IMR-90 (cell line): ENCODE measurements around the gene TMEM62. TPM values are rescaled to one million over a fixed set of nuclear protein-coding genes. Genes with fewer than 3 reads are reported as not detected.
A peak's percentile ranks its signal among the peaks of the same experiment; 100 is the strongest.

ENCODE experiments used
- ATAC-seq: fragments of 200-7000 bp; cut with Tn5 transposase; 2 replicates; pipeline ENCODE4 v1.9.1; 2020; ENCODE audit warnings: low read depth, mild to moderate bottlenecking, moderate library complexity
- BruUV-seq: library from RNA; stranded (reverse); fragments of 400-500 nt; replicated peaks from 2 replicates; lab custom pipeline; 2021; lab: Mats Ljungman, UMichigan
- CTCF ChIA-PET: fragments of 300-600 bp; formaldehyde crosslinking; extraction: SDS; loops from one replicate; lab custom pipeline; 2021; ENCODE audit warnings: antibody characterized with exemption; lab: Yijun Ruan, JAX
- POLR2A ChIA-PET: fragments of 300-600 bp; sonication (Branson Sonifier 250); formaldehyde crosslinking; loops from one replicate; lab custom pipeline; 2022; ENCODE audit warnings: antibody characterized with exemption; ENCODE audit not compliant: unreplicated experiment; lab: Charles Lee
- DNase-seq: peaks from one replicate; pipeline ENCODE4 v3.0.0; 2013
- H2AFZ ChIP-seq: replicated peaks from 2 replicates; pipeline ENCODE3; 2013; ENCODE audit warnings: low read length, mild to moderate bottlenecking; ENCODE audit not compliant: poor library complexity
- H2AK5ac ChIP-seq: 2 replicates; pipeline ENCODE4 v1.6.1; 2013; ENCODE audit warnings: low read depth, low read length, inconsistent platforms
- H2AK9ac ChIP-seq: replicated peaks from 2 replicates; pipeline ENCODE3; 2013; ENCODE audit warnings: mild to moderate bottlenecking, low read depth, low read length, moderate library complexity; ENCODE audit not compliant: poor library complexity
- H2BK120ac ChIP-seq: 2 replicates; pipeline ENCODE4 v1.6.1; 2013; ENCODE audit warnings: low read depth, low read length, inconsistent platforms
- H2BK15ac ChIP-seq: 3 replicates; pipeline ENCODE4 v1.6.1; 2013; ENCODE audit warnings: low read depth, low read length, inconsistent platforms
- H2BK20ac ChIP-seq: 2 replicates; pipeline ENCODE4 v1.6.1; 2013; ENCODE audit warnings: low read depth, mild to moderate bottlenecking, inconsistent platforms, low read length, moderate library complexity
- H2BK5ac ChIP-seq: 2 replicates; pipeline ENCODE4 v1.6.1; 2013; ENCODE audit warnings: mild to moderate bottlenecking, low read depth, low read length, inconsistent platforms; ENCODE audit not compliant: poor library complexity, severe bottlenecking
- H3K14ac ChIP-seq: replicated peaks from 2 replicates; pipeline ENCODE4 v1.6.1; 2013; ENCODE audit warnings: low read depth, low read length, inconsistent platforms
- H3K18ac ChIP-seq: 2 replicates; pipeline ENCODE4 v1.6.1; 2013; ENCODE audit warnings: low read depth, low read length, control low read depth
- H3K23ac ChIP-seq: 2 replicates; pipeline ENCODE4 v1.6.1; 2013; ENCODE audit warnings: low read depth, low read length, inconsistent platforms
- H3K27ac ChIP-seq: 2 replicates; pipeline ENCODE4 v1.5.1; 2013; ENCODE audit warnings: mild to moderate bottlenecking, control low read depth, low read length; ENCODE audit not compliant: insufficient read depth
- H3K27me3 ChIP-seq: 2 replicates; pipeline ENCODE4 v1.6.1; 2013; ENCODE audit warnings: low read length; ENCODE audit not compliant: control insufficient read depth, insufficient read depth
- H3K36me3 ChIP-seq: 2 replicates; pipeline ENCODE4 v1.6.1; 2013; ENCODE audit warnings: low read length, mixed read lengths; ENCODE audit not compliant: control insufficient read depth, insufficient read depth
- H3K4ac ChIP-seq: 2 replicates; pipeline ENCODE4 v1.6.1; 2013; ENCODE audit warnings: low read depth, low read length, inconsistent platforms
- H3K4me1 ChIP-seq: 2 replicates; pipeline ENCODE4 v1.6.1; 2013; ENCODE audit warnings: low read length, mixed read lengths; ENCODE audit not compliant: control insufficient read depth, insufficient read depth
- H3K4me2 ChIP-seq: 2 replicates; pipeline ENCODE4 v1.6.1; 2013; ENCODE audit warnings: low read depth, mild to moderate bottlenecking, control low read depth, low read length, moderate library complexity
- H3K4me3 ChIP-seq: 2 replicates; pipeline ENCODE4 v1.5.1; 2013; ENCODE audit warnings: low read depth, mild to moderate bottlenecking, control low read depth, low read length, moderate library complexity; ENCODE audit not compliant: insufficient read depth
- H3K56ac ChIP-seq: 2 replicates; pipeline ENCODE4 v1.6.1; 2013; ENCODE audit warnings: low read length, inconsistent platforms; ENCODE audit not compliant: insufficient read depth; ENCODE audit errors: extremely low read depth
- H3K79me1 ChIP-seq, 2 experiments: 2 replicates each; pipeline ENCODE4 v1.6.1; 2013; ENCODE audit warnings: low read length in 2 of 2, inconsistent platforms in 1 of 2, low read depth in 1 of 2
- H3K9ac ChIP-seq: 2 replicates; pipeline ENCODE4 v1.6.1; 2013; ENCODE audit warnings: low read depth, low read length, control low read depth
- H3K9me1 ChIP-seq: 2 replicates; pipeline ENCODE4 v1.6.1; 2013; ENCODE audit warnings: low read length, inconsistent platforms; ENCODE audit not compliant: insufficient read depth
- H3K9me3 ChIP-seq: 2 replicates; pipeline ENCODE4 v1.6.1; 2013; ENCODE audit warnings: low read length; ENCODE audit not compliant: control insufficient read depth, insufficient read depth
- H4K20me1 ChIP-seq: 2 replicates; pipeline ENCODE4 v1.6.1; 2013; ENCODE audit warnings: low read length, inconsistent platforms; ENCODE audit not compliant: insufficient read depth
- H4K5ac ChIP-seq: 2 replicates; pipeline ENCODE4 v1.6.1; 2013; ENCODE audit warnings: mild to moderate bottlenecking, low read depth, low read length, control low read depth
- H4K8ac ChIP-seq, 2 experiments: 2 replicates each; pipeline ENCODE4 v1.6.1; 2013; ENCODE audit warnings: low read depth in 2 of 2, low read length in 2 of 2, control low read depth in 1 of 2, inconsistent platforms in 1 of 2
- H4K91ac ChIP-seq: 2 replicates; pipeline ENCODE4 v1.6.1; 2013; ENCODE audit warnings: low read depth, low read length, inconsistent platforms; ENCODE audit not compliant: insufficient read depth
- CEBPB ChIP-seq: IDR thresholded peaks from 2 replicates; pipeline ENCODE4 v1.6.1; 2012; ENCODE audit warnings: low read depth, low read length, improper control_type of control experiment
- CHD1 ChIP-seq: IDR thresholded peaks from 2 replicates; pipeline ENCODE4 v1.6.1; 2012; ENCODE audit warnings: low read depth, low read length, improper control_type of control experiment
- CTCF ChIP-seq: conservative IDR thresholded peaks from 2 replicates; pipeline ENCODE4 v1.5.1; 2012; ENCODE audit warnings: mild to moderate bottlenecking, low read depth, low read length, improper control_type of control experiment
- MAFK ChIP-seq: IDR thresholded peaks from 2 replicates; pipeline ENCODE4 v1.6.1; 2012; ENCODE audit warnings: low read depth, low read length, improper control_type of control experiment
- MAZ ChIP-seq: IDR thresholded peaks from 2 replicates; pipeline ENCODE4 v1.6.1; 2012; ENCODE audit warnings: low read depth, mild to moderate bottlenecking, low read length, improper control_type of control experiment, moderate library complexity, borderline replicate concordance
- RAD21 ChIP-seq: IDR thresholded peaks from 2 replicates; pipeline ENCODE4 v1.6.1; 2012; ENCODE audit warnings: low read length, improper control_type of control experiment
- SMC3 ChIP-seq: fragments of 150-350 bp; IDR thresholded peaks from 2 replicates; pipeline ENCODE4 v1.6.1; 2016; ENCODE audit warnings: low read depth, mild to moderate bottlenecking, antibody characterized with exemption, low read length, moderate library complexity
- WGBS, 2 experiments: methylation state at CpG; one replicate each; pipeline versions ENCODE4 v1.1.5 to v1.1.7; 2013; ENCODE audit warnings: missing lambda C conversion rate in 2 of 2; ENCODE audit not compliant: insufficient read length in 1 of 2; ENCODE audit errors: extremely low coverage in 2 of 2; 5-methylcytosine and 5-hydroxymethylcytosine counted together
- dilution Hi-C: fragments of 300-500 bp; cut with HindIII; formaldehyde crosslinking; loops from one replicate; pipeline ENCODE4 v1.14.3; 2018; ENCODE audit warnings: low sequenced_read_pairs; ENCODE audit not compliant: unreplicated experiment
- in situ Hi-C: fragments of 300-500 bp; cut with MboI; formaldehyde crosslinking; loops from 3 replicates; pipeline ENCODE4 v1.14.3; 2019; ENCODE audit warnings: low sequenced_read_pairs, inconsistent platforms, mixed read lengths
- intact Hi-C: fragments of 100-400 bp; cut with micrococcal nuclease; formaldehyde crosslinking; loops from 2 replicates; pipeline ENCODE4 v1.10.0; 2022
- polyA plus RNA-seq, 3 experiments: library from polyadenylated mRNA; depleted of rRNA; stranded (reverse); fragments of >200 nt; gene quantifications; 2 replicates each; pipeline ENCODE4 v1.2.3, GENCODE V29; 2012; ENCODE audit warnings: low replicate concordance in 1 of 3
- total RNA-seq: library from RNA; depleted of rRNA; stranded (reverse); fragments of >200 nt; gene quantifications from 2 replicates; pipeline ENCODE4 v1.2.3, GENCODE V29; 2012
- TF ChIP-seq, protein P1 (sequence below): fragments of 150-350 bp; IDR thresholded peaks from 2 replicates; pipeline ENCODE4 v1.6.1; 2017; ENCODE audit warnings: mild to moderate bottlenecking, antibody characterized with exemption, low read length, low read depth

TMEM62 gene
- total and polyA plus RNA-seq, 2 of the 4 experiments (the other 2 are of a cell fraction): 3.7 to 5.6 TPM

GRCh38 chr15:43146184-43146583, 12.8 kb downstream of the TMEM62 start:
- Histone ChIP-seq H3K9ac (no peak overlapping the region), H3K4me3 (no peak overlapping the region), H3K4me2 (no peak overlapping the region), H3K36me3 (peaks cover 3% of the 10 kb centered on the region; the same call in 1 of the 2 replicates), H3K18ac (no peak overlapping the region), H3K79me1 (peaks cover 0 to 2% of the 10 kb centered on the region in 2 experiments; a peak in 2 of 4 replicates), H2BK15ac (no peak overlapping the region), H2AK5ac (no peak overlapping the region), H4K20me1 (no peaks in the 10 kb centered on the region), H2BK20ac (no peak overlapping the region), H3K27ac (no peak overlapping the region), H3K14ac (no peak overlapping the region), H2BK5ac (no peak overlapping the region), H3K9me3 (no peaks in the 10 kb centered on the region), H2AK9ac (no peak overlapping the region), H3K4me1 (peaks cover 2% of the 10 kb centered on the region; the same call in 1 of the 2 replicates), H4K8ac (no peak overlapping the region), H4K91ac (no peak overlapping the region), H4K5ac (no peak overlapping the region), H3K56ac (no peak overlapping the region), H3K4ac (no peak overlapping the region), H2AFZ (no peak overlapping the region), H3K9me1 (peaks cover 2% of the 10 kb centered on the region; the same call in 1 of the 2 replicates), H3K23ac (no peak overlapping the region), H3K27me3 (no peaks in the 10 kb centered on the region), H2BK120ac (no peak overlapping the region)
- ChIA-PET CTCF (no interaction called here), POLR2A (no interaction called here)
- TF ChIP-seq, protein P1, sequence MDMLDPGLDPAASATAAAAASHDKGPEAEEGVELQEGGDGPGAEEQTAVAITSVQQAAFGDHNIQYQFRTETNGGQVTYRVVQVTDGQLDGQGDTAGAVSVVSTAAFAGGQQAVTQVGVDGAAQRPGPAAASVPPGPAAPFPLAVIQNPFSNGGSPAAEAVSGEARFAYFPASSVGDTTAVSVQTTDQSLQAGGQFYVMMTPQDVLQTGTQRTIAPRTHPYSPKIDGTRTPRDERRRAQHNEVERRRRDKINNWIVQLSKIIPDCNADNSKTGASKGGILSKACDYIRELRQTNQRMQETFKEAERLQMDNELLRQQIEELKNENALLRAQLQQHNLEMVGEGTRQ: no peak
- TF ChIP-seq CEBPB (no peak), MAZ (no peak), CHD1 (no peak), CTCF (no peak), RAD21 (no peak), SMC3 (no peak), MAFK (peak; percentile 91)
- in situ Hi-C loops: no loop called here
- DNase-seq (no peak), ATAC-seq (no peak)
- intact Hi-C loops: loop anchor here (5.0 kb wide), 1 partner anchor 36 kb away; no protein-coding TSS in a partner anchor
- dilution Hi-C loops: no loop called here
- no TSS peak for BruUV-seq
- WGBS, 2 experiments: 100% methylated on average over 1 of the region's 5 CpGs; no CpG with 5 or more reads in 1 of the 2 experiments
